ENCODE measurements around the gene LRP4. TPM values are rescaled to one million over a fixed set of nuclear protein-coding genes. Genes with fewer than 3 reads are reported as not detected.

Gene LRP4
- total and polyA plus RNA-seq, 9 donors = 11.1 to 30.3 (median 22.6) TPM

Other genes with a start within 250 kb of the LRP4 start
- gene ARHGAP1, start 217.9 kb downstream of the LRP4 start, total RNA-seq = 14.9 TPM
- gene ARHGAP1, start 217.9 kb downstream of the LRP4 start, polyA plus RNA-seq (ENCODE audit: insufficient read depth in 1 of 8, insufficient read length in 8 of 8, low replicate concordance in 1 of 8) = 10 to 100 TPM; 31.4 to 49.8 (median 38.6) TPM
- 5.8 TPM for gene ZNF408, start 217.5 kb downstream of the LRP4 start, total RNA-seq
- 10 to 100 TPM in 1 of 8 donors, 1 to 10 TPM in 7; 7.3 to 14.8 (median 8.5) TPM for gene ZNF408, start 217.5 kb downstream of the LRP4 start, polyA plus RNA-seq (ENCODE audit: insufficient read depth in 1 of 8, insufficient read length in 8 of 8, low replicate concordance in 1 of 8)
- 0.13 TPM for gene F2, start 199.3 kb downstream of the LRP4 start, total RNA-seq
- 1 to 10 TPM in 1 of 8 donors, under 1 TPM in 1, not detected in 6; 0.41 to 1.4 TPM for gene F2, start 199.3 kb downstream of the LRP4 start, polyA plus RNA-seq (ENCODE audit: insufficient read depth in 1 of 8, insufficient read length in 8 of 8, low replicate concordance in 1 of 8)
- gene CKAP5, start 72.3 kb downstream of the LRP4 start, total RNA-seq = 45.5 TPM
- 10 to 100 TPM; 43.7 to 72.1 (median 61.0) TPM for gene CKAP5, start 72.3 kb downstream of the LRP4 start, polyA plus RNA-seq (ENCODE audit: insufficient read depth in 1 of 8, insufficient read length in 8 of 8, low replicate concordance in 1 of 8)
- gene CSTPP1, start 18.2 kb upstream of the LRP4 start, total RNA-seq = 14.1 TPM
- 10 to 100 TPM; 18.5 to 23.9 (median 23.2) TPM for gene CSTPP1, start 18.2 kb upstream of the LRP4 start, polyA plus RNA-seq (ENCODE audit: insufficient read depth in 1 of 8, insufficient read length in 8 of 8, low replicate concordance in 1 of 8)

Data from muscle of leg (tissue), 9 donors.